ENCODE results near the gene VTI1A.

VTI1A gene

DNA sequence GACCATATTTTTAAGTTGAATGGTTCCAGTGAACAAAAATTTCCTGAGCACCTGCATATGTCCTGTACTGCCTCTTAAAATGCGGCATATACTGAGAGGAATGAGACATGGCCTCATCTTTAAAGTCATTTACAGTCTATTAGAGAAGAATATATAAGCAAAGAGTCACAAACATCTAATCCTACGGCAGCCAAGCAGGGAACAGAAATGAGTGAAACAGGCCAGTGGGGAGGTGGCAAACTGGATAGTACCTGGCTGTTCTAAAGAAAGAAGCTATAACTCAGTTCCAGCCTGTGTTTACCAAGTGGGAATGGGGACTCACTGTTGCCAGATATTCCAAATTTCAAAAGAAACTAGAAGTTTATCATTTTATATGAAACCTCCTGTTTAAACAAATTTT is 211.4 kb downstream of the VTI1A start:
- no peak overlapping the region for H3K27ac ChIP-seq (ENCODE audit: extremely low read depth, low read depth, low read length)
- POLR2A ChIA-PET, result no interaction called here
- peaks cover 0 to 5% of the 10 kb centered on the region in 2 experiments; a peak in 1 of 3 replicates for H3K36me3 ChIP-seq (ENCODE audit: control insufficient read depth in 2 of 2, insufficient read depth in 1 of 2, low read length in 2 of 2)
- peaks cover 5% of the 10 kb centered on the region; the same call in 1 of the 2 replicates for H3K4me1 ChIP-seq (ENCODE audit: control insufficient read depth, insufficient read depth, low read length)
- H3K4me3 ChIP-seq (ENCODE audit: low read depth, low read length), result no peak overlapping the region
- CTCF ChIA-PET, result interaction anchor here (0.7 kb wide), 1 partner anchor 779 kb away, joined by 3 read pairs; no protein-coding TSS in a partner anchor
- H3K9me3 ChIP-seq (ENCODE audit: control insufficient read depth, insufficient read depth, low read depth, low read length), result no peaks in the 10 kb centered on the region
- TF ChIP-seq, protein P1, sequence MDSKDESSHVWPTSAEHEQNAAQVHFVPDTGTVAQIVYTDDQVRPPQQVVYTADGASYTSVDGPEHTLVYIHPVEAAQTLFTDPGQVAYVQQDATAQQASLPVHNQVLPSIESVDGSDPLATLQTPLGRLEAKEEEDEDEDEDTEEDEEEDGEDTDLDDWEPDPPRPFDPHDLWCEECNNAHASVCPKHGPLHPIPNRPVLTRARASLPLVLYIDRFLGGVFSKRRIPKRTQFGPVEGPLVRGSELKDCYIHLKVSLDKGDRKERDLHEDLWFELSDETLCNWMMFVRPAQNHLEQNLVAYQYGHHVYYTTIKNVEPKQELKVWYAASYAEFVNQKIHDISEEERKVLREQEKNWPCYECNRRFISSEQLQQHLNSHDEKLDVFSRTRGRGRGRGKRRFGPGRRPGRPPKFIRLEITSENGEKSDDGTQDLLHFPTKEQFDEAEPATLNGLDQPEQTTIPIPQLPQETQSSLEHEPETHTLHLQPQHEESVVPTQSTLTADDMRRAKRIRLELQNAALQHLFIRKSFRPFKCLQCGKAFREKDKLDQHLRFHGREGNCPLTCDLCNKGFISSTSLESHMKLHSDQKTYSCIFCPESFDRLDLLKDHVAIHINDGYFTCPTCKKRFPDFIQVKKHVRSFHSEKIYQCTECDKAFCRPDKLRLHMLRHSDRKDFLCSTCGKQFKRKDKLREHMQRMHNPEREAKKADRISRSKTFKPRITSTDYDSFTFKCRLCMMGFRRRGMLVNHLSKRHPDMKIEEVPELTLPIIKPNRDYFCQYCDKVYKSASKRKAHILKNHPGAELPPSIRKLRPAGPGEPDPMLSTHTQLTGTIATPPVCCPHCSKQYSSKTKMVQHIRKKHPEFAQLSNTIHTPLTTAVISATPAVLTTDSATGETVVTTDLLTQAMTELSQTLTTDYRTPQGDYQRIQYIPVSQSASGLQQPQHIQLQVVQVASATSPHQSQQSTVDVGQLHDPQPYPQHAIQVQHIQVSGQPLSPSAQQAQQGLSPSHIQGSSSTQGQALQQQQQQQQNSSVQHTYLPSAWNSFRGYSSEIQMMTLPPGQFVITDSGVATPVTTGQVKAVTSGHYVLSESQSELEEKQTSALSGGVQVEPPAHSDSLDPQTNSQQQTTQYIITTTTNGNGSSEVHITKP (tag by site-specific recombination; IDR thresholded peaks at IDR 0.05), result no peak
- TF ChIP-seq, protein P2, sequence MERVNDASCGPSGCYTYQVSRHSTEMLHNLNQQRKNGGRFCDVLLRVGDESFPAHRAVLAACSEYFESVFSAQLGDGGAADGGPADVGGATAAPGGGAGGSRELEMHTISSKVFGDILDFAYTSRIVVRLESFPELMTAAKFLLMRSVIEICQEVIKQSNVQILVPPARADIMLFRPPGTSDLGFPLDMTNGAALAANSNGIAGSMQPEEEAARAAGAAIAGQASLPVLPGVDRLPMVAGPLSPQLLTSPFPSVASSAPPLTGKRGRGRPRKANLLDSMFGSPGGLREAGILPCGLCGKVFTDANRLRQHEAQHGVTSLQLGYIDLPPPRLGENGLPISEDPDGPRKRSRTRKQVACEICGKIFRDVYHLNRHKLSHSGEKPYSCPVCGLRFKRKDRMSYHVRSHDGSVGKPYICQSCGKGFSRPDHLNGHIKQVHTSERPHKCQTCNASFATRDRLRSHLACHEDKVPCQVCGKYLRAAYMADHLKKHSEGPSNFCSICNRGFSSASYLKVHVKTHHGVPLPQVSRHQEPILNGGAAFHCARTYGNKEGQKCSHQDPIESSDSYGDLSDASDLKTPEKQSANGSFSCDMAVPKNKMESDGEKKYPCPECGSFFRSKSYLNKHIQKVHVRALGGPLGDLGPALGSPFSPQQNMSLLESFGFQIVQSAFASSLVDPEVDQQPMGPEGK (tag by site-specific recombination; IDR thresholded peaks at IDR 0.05), result no peak
- TF ChIP-seq ZNF423 (tag by site-specific recombination; IDR thresholded peaks at IDR 0.05), result no peak
- TF ChIP-seq ZNF132 (tag by site-specific recombination; IDR thresholded peaks at IDR 0.05; ENCODE audit: borderline replicate concordance), result no peak
- TF ChIP-seq, protein P3, sequence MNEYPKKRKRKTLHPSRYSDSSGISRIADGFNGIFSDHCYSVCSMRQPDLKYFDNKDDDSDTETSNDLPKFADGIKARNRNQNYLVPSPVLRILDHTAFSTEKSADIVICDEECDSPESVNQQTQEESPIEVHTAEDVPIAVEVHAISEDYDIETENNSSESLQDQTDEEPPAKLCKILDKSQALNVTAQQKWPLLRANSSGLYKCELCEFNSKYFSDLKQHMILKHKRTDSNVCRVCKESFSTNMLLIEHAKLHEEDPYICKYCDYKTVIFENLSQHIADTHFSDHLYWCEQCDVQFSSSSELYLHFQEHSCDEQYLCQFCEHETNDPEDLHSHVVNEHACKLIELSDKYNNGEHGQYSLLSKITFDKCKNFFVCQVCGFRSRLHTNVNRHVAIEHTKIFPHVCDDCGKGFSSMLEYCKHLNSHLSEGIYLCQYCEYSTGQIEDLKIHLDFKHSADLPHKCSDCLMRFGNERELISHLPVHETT (tag by site-specific recombination; IDR thresholded peaks at IDR 0.05), result no peak
- TF ChIP-seq, protein P4, sequence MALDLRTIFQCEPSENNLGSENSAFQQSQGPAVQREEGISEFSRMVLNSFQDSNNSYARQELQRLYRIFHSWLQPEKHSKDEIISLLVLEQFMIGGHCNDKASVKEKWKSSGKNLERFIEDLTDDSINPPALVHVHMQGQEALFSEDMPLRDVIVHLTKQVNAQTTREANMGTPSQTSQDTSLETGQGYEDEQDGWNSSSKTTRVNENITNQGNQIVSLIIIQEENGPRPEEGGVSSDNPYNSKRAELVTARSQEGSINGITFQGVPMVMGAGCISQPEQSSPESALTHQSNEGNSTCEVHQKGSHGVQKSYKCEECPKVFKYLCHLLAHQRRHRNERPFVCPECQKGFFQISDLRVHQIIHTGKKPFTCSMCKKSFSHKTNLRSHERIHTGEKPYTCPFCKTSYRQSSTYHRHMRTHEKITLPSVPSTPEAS (tag by site-specific recombination; IDR thresholded peaks at IDR 0.05), result no peak
- TF ChIP-seq ZNF138 (tag by site-specific recombination; IDR thresholded peaks at IDR 0.05; ENCODE audit: borderline replicate concordance), result no peak
- TF ChIP-seq ZNF707 (tag by site-specific recombination; IDR thresholded peaks at IDR 0.05), result no peak
- TF ChIP-seq ZBTB20 (tag by site-specific recombination; IDR thresholded peaks at IDR 0.05), result no peak
- no peak for TF ChIP-seq WT1 (tag by site-specific recombination; IDR thresholded peaks at IDR 0.05)
- TF ChIP-seq ZNF600 (tag by site-specific recombination; IDR thresholded peaks at IDR 0.05), result no peak
- no peak for TF ChIP-seq ZNF169 (tag by site-specific recombination; IDR thresholded peaks at IDR 0.05)
- TF ChIP-seq ZNF701 (tag by site-specific recombination; IDR thresholded peaks at IDR 0.05), result no peak

DNA sequence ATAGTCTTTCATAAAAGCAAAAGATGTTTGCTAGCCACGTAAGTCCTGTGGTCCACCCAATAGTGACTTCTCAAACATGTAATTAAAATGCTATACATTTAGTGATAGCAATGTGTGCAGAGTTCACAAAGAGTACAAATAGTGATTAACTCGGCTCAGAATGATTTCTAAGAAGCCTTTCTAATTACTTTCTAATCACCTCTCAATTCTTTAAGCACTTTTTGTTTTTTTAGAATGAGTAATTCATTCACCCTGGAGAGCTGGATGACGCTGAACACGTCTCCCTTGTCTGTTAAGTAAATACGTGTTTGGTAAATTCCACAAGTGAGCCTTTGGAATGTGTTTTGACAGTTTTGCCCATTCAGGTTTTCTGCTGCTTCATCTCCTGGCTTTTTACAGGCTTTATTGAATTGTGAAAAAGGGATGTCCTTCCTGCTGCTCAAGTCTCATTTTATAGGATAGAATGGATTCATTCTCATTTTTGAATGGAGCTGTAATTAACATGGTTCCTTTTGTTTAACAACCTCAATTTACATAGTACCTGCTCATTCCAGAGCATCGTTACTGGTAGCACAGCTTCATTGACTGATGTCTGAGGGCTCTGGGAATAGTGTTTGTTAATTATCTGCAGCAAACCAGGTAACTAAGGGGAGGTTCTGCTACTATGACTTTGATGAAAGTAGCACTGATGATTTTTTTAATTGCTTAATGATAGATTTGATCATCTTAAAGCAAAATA is 212.1 kb downstream of the VTI1A start:
- peaks cover 5% of the 10 kb centered on the region; the same call in 1 of the 2 replicates for H3K4me1 ChIP-seq (ENCODE audit: control insufficient read depth, insufficient read depth, low read length)
- H3K27ac ChIP-seq (ENCODE audit: extremely low read depth, low read depth, low read length), result no peak overlapping the region
- TF ChIP-seq ZNF174 (tag by site-specific recombination; IDR thresholded peaks at IDR 0.05), result no peak
- no peak for TF ChIP-seq ZNF354C (tag by site-specific recombination; IDR thresholded peaks at IDR 0.05; ENCODE audit: borderline replicate concordance, low read depth)
- TF ChIP-seq ZNF629 (tag by site-specific recombination; IDR thresholded peaks at IDR 0.05), result peak; percentile 82
- peak; percentile 17; the same call in 1 of the 2 replicates for TF ChIP-seq FEZF1 (tag by site-specific recombination; IDR thresholded peaks at IDR 0.05)
- TF ChIP-seq ZNF843 (tag by site-specific recombination; IDR thresholded peaks at IDR 0.05), result no peak
- TF ChIP-seq ZSCAN23 (tag by site-specific recombination; IDR thresholded peaks at IDR 0.05), result no peak
- TF ChIP-seq, protein P5, sequence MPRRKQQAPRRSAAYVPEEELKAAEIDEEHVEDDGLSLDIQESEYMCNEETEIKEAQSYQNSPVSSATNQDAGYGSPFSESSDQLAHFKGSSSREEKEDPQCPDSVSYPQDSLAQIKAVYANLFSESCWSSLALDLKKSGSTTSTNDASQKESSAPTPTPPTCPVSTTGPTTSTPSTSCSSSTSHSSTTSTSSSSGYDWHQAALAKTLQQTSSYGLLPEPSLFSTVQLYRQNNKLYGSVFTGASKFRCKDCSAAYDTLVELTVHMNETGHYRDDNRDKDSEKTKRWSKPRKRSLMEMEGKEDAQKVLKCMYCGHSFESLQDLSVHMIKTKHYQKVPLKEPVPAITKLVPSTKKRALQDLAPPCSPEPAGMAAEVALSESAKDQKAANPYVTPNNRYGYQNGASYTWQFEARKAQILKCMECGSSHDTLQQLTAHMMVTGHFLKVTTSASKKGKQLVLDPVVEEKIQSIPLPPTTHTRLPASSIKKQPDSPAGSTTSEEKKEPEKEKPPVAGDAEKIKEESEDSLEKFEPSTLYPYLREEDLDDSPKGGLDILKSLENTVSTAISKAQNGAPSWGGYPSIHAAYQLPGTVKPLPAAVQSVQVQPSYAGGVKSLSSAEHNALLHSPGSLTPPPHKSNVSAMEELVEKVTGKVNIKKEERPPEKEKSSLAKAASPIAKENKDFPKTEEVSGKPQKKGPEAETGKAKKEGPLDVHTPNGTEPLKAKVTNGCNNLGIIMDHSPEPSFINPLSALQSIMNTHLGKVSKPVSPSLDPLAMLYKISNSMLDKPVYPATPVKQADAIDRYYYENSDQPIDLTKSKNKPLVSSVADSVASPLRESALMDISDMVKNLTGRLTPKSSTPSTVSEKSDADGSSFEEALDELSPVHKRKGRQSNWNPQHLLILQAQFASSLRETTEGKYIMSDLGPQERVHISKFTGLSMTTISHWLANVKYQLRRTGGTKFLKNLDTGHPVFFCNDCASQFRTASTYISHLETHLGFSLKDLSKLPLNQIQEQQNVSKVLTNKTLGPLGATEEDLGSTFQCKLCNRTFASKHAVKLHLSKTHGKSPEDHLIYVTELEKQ (tag by site-specific recombination; IDR thresholded peaks at IDR 0.05; ENCODE audit: borderline replicate concordance), result 0 out of 2 replicates have a peak, but pooled peaks have one; percentile 40
- no peak for TF ChIP-seq SCRT1 (tag by site-specific recombination; IDR thresholded peaks at IDR 0.05; ENCODE audit: borderline replicate concordance)
- peak; percentile 82 for TF ChIP-seq SP7 (tag by site-specific recombination; IDR thresholded peaks at IDR 0.05)
- no peak for TF ChIP-seq ZNF214 (tag by site-specific recombination; IDR thresholded peaks at IDR 0.05; ENCODE audit: borderline replicate concordance)

More for the DNA sequence above, 212.1 kb downstream of the VTI1A start:
- Histone ChIP-seq H3K4me3 (ENCODE audit: low read depth, low read length) (no peak overlapping the region), H3K9me3 (ENCODE audit: control insufficient read depth, insufficient read depth, low read depth, low read length) (no peaks in the 10 kb centered on the region), H3K36me3 (ENCODE audit: control insufficient read depth in 2 of 2, insufficient read depth in 1 of 2, low read length in 2 of 2) (peaks cover 0 to 5% of the 10 kb centered on the region in 2 experiments; a peak in 1 of 3 replicates)
- ChIA-PET POLR2A (no interaction called here), CTCF (no interaction called here)
